Ammon's horn (tissue), 1 donor: ENCODE data around the gene PSD2.

Experiments used
- DNase-seq: peaks from one replicate; pipeline ENCODE4 v3.0.0-alpha.2; 2016; ENCODE audit warnings: low spot score

Gene PSD2

GRCh38 chr5:139795074-139796001 is at the start of gene PSD2:
TSS of gene PSD2 (plus strand) at chr5:139795808. CDS start at chr5:139809441, 13,633 bp downstream.
- DNase-seq = peak; percentile 81

GRCh38 chr5:139746691-139747582 is 48.7 kb upstream of the PSD2 start:
- DNase-seq = peak; percentile 52

- DNase-seq = peak; percentile 60
These were observed 47.8 kb upstream of the PSD2 start for GRCh38 chr5:139747583-139748504.

- no peak for DNase-seq
These were observed 47.1 kb upstream of the PSD2 start for GRCh38 chr5:139748505-139748826.

GRCh38 chr5:139749242-139749641 is 46.4 kb upstream of the PSD2 start:
- no peak for DNase-seq

- DNase-seq = no peak
These were observed 44.4 kb upstream of the PSD2 start for GRCh38 chr5:139751236-139751635.

GRCh38 chr5:139752506-139753473 is 42.8 kb upstream of the PSD2 start:
- no peak for DNase-seq

- DNase-seq = peak; percentile 25
These were observed 39.5 kb upstream of the PSD2 start for GRCh38 chr5:139755892-139756671.

GRCh38 chr5:139756971-139757370 is 38.6 kb upstream of the PSD2 start:
- DNase-seq = no peak

- DNase-seq = no peak
These were observed 37.7 kb upstream of the PSD2 start for GRCh38 chr5:139757727-139758509.

- no peak for DNase-seq
These were observed 37.0 kb upstream of the PSD2 start for GRCh38 chr5:139758510-139759075.

GRCh38 chr5:139759219-139759721 is 36.3 kb upstream of the PSD2 start:
- peak; percentile 28 for DNase-seq

- peak; percentile 52 for DNase-seq
These were observed 35.2 kb upstream of the PSD2 start for GRCh38 chr5:139760066-139761056.

GRCh38 chr5:139761057-139761450 is 34.6 kb upstream of the PSD2 start:
- no peak for DNase-seq

- DNase-seq = no peak
These were observed 34.1 kb upstream of the PSD2 start for GRCh38 chr5:139761501-139761900.

- no peak for DNase-seq
These were observed 32.9 kb upstream of the PSD2 start for GRCh38 chr5:139762615-139763170.
